Esophagus (tissue), 2 donors: ENCODE results near the gene NBEA. TPM values are rescaled to one million over a fixed set of nuclear protein-coding genes. Genes with fewer than 3 reads are reported as not detected.
A peak's percentile ranks its signal among the peaks of the same experiment; 100 is the strongest.

Experiments
- H3K27ac ChIP-seq, 2 donors: one replicate each; pipeline ENCODE4 v1.5.1; 2013; ENCODE audit warnings: low read depth in 2 of 2, mild to moderate bottlenecking in 2 of 2, inconsistent platforms in 1 of 2, low read length in 1 of 2, moderate library complexity in 1 of 2
- H3K27me3 ChIP-seq, 2 donors: one replicate each; pipeline ENCODE4 v1.6.1; 2013; ENCODE audit warnings: low read length in 2 of 2, control low read depth in 1 of 2, mild to moderate bottlenecking in 1 of 2; ENCODE audit not compliant: insufficient read depth in 2 of 2, control insufficient read depth in 1 of 2
- H3K36me3 ChIP-seq, 2 donors: one replicate each; pipeline ENCODE4 v1.6.1; 2013; ENCODE audit warnings: low read length in 1 of 2; ENCODE audit not compliant: control insufficient read depth in 2 of 2, insufficient read depth in 2 of 2
- H3K4me1 ChIP-seq, 2 donors: one replicate each; pipeline ENCODE4 v1.6.1; 2013; ENCODE audit warnings: low read length in 1 of 2; ENCODE audit not compliant: control insufficient read depth in 2 of 2, insufficient read depth in 2 of 2
- H3K4me3 ChIP-seq, 2 donors: one replicate each; pipeline ENCODE4 v1.5.1; 2013; ENCODE audit warnings: low read length in 2 of 2, mild to moderate bottlenecking in 2 of 2, low read depth in 1 of 2, moderate library complexity in 1 of 2
- H3K9me3 ChIP-seq, 2 donors: one replicate each; pipeline ENCODE4 v1.6.1; 2013; ENCODE audit warnings: mild to moderate bottlenecking in 2 of 2, low read depth in 1 of 2, low read length in 1 of 2, moderate library complexity in 1 of 2; ENCODE audit not compliant: control insufficient read depth in 2 of 2, insufficient read depth in 1 of 2
- WGBS, 2 donors: extraction: QIAGEN DNeasy Blood & Tissue Kit; methylation state at CpG; one replicate each; pipeline ENCODE4 v1.1.7; 2013; 5-methylcytosine and 5-hydroxymethylcytosine counted together
- polyA plus RNA-seq, 2 donors: library from polyadenylated mRNA; stranded (reverse); fragments of 200-250 nt; gene quantifications; one replicate each; pipeline ENCODE4 v1.2.3, GENCODE V29; 2013
- donor health status: healthy with polysubstance abuse.
- donor health status: Bipolar disorder and iron deficiency.

The NBEA gene
- polyA plus RNA-seq, 2 donors, result 0.51 to 1.6 TPM

DNA sequence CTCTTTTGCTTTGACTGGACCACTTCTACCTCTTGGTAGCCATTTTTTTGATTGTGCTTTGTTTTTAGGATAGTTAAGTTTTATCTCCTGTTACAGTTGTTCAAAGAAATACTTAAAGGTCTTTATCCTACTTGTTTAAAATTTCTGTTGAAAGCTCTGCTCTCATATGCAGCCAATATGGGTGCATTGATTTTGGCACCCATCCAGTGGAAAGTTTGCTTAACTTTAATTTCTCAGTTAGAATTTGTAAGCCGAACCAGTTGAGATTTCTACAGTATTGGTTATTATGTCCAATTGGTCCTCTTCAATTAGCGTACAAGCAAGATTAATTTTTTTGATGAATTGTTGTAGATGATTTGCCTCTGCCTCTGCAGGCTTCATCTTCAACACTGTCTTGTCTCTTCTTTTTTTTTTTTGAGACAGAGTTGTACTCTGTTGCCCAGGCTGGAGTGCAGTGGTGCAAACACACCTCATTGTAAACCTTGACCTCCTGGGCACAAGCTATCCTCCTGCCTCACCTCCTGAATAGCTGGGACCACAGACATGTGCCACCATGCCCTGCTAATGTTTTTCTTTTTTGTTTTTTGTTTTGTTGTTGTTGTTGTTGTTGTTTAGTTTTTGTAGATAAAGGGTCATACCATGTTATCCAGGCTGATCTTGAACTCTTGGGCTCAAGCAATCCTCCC, 469.1 kb downstream of the NBEA start:
- Histone ChIP-seq H3K4me3 (no peak overlapping the region), H3K36me3 (no peaks in the 10 kb centered on the region), H3K27ac (no peak overlapping the region), H3K9me3 (no peaks in the 10 kb centered on the region), H3K27me3 (no peaks in the 10 kb centered on the region), H3K4me1 (no peaks in the 10 kb centered on the region)
- WGBS, 2 donors, result 88 to 94% methylated on average over 2 of the region's 2 CpGs

DNA sequence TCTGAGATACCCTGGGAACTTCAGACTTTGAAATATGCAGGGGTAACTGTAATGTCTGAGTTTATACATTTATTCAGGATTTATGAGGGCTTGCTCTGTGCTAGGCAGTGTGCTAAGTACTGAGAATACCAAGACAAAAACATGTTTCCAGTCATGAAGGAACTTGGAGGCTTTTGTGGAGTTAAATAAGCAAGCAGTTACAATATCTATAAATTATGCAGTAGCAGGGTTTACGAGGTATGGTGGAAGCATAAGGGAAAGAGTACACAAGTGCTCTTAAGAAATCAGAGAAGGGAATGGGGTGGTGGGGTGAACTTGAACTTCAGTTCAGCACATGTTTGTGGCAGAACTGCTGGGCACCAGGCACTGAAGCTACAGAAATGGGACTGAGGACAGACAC, 506.4 kb downstream of the NBEA start:
- Histone ChIP-seq H3K27me3 (no peaks in the 10 kb centered on the region), H3K9me3 (no peaks in the 10 kb centered on the region), H3K4me1 (no peaks in the 10 kb centered on the region), H3K4me3 (no peak overlapping the region), H3K27ac (no peak overlapping the region), H3K36me3 (no peaks in the 10 kb centered on the region)
- WGBS, 2 donors, result 67 to 75% methylated on average over 1 of the region's 1 CpG

DNA sequence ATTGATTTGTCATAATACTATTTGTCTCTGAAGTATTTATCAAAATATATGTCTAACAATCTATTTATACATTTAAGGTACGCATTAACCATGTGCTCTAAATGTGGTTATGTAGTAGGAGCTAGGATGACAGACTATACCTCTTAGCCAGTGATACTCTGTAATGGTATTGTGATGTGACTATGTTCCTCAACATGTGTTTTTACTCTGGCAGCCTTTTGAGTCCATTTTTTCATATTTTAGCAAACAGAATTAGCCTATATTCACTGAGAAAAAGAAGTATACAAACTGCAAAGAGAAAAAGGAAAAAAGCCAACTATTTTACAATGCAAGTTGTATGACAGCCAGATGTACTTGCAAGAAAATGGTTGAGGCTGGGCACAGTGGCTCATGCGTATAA, 507.8 kb downstream of the NBEA start:
- H3K27ac ChIP-seq, result no peak overlapping the region
- no peaks in the 10 kb centered on the region for H3K9me3 ChIP-seq
- 89 to 91% methylated on average over 2 of the region's 2 CpGs for WGBS, 2 donors
- no peaks in the 10 kb centered on the region for H3K27me3 ChIP-seq
- no peaks in the 10 kb centered on the region for H3K4me1 ChIP-seq
- H3K4me3 ChIP-seq, result no peak overlapping the region
- H3K36me3 ChIP-seq, result no peaks in the 10 kb centered on the region

DNA sequence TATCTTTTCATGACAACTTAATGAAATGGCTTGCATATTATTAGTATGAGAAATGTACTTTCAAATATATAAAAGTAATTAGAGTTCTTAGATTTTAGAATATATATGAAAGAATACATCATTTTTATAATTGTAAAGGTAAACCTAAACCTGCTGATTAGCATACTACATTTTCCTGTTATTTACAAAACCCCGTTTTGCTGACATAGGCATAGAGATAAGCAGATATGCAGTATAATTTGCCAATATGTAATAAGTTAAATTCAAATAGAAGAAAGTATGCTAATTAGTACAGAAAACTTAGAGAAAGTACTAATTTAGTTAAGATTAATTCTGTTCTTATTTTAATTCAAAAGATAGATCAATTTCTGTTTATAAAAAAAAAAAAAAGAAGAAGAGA, 513.0 kb downstream of the NBEA start:
- no peaks in the 10 kb centered on the region for H3K9me3 ChIP-seq
- no peaks in the 10 kb centered on the region for H3K27me3 ChIP-seq
- H3K27ac ChIP-seq, result no peak overlapping the region
- no peaks in the 10 kb centered on the region for H3K4me1 ChIP-seq
- no peak overlapping the region for H3K4me3 ChIP-seq
- WGBS, 2 donors, result 83% methylated on average over 1 of the region's 1 CpG
- no peaks in the 10 kb centered on the region for H3K36me3 ChIP-seq

DNA sequence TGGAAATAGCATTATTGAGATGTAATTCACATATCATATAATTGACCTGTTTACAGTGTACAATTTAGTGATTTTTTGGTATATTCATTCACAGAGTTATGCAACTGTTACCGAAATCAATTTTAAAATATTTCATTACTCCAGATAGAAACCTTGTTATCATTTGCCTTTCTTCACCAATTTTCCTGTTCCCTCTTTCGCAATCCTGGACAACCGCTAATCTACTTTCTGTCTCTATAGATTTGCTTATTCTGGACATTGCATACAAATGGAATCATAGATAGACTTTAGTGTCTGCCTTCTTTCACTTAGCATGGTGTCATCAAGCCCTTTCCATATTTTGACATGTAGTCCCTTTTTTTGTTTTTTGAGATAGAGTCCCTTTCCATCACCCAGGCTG, 515.2 kb downstream of the NBEA start:
- H3K4me3 ChIP-seq, result no peak overlapping the region
- H3K27ac ChIP-seq, result no peak overlapping the region
- no peaks in the 10 kb centered on the region for H3K27me3 ChIP-seq
- WGBS, 2 donors, result 93 to 97% methylated on average over 3 of the region's 3 CpGs
- no peaks in the 10 kb centered on the region for H3K4me1 ChIP-seq
- no peaks in the 10 kb centered on the region for H3K36me3 ChIP-seq
- no peaks in the 10 kb centered on the region for H3K9me3 ChIP-seq

DNA sequence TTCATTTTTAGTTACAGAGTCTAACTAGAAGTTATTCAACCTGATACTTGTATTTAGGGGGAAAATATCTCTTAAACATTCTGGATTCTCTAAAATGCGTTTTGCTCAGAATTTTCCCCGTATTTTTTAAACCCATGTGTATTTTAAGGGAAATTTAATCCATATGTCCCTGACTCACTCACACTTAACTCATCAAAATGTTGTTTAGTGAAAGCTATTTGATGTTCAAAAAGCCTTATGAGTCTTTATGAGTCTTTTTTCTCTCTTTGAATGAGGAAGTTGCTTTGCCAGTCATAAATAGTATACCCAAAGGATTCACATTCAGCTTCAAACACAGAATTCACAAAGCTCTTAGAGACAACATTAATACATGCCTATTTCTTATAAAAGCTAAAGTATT, 518.0 kb downstream of the NBEA start:
- Histone ChIP-seq H3K4me1 (no peaks in the 10 kb centered on the region), H3K9me3 (no peaks in the 10 kb centered on the region), H3K27ac (no peak overlapping the region), H3K27me3 (no peaks in the 10 kb centered on the region), H3K36me3 (no peaks in the 10 kb centered on the region), H3K4me3 (no peak overlapping the region)
- WGBS, 2 donors, result 89 to 95% methylated on average over 2 of the region's 2 CpGs

DNA sequence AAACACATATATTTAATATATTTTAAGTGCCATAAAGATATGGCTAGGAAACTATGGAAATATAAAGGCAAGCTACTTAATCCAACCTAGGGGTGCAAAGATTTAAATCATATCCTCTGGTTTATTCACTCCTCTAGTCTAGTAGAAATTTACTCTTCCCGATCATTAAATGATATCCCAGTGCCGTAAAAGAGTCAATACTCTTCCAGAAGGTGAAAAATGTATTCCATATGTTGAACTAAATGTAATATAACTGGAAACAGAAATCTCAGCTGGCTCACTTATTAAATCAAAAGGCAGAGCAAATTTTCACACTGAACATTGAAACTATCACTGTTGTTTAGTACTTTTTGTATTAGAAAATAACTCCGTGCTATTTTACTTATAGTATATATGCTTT, 523.3 kb downstream of the NBEA start:
- Histone ChIP-seq H3K4me1 (no peaks in the 10 kb centered on the region), H3K9me3 (no peaks in the 10 kb centered on the region), H3K27me3 (peaks cover 0 to under 1% of the 10 kb centered on the region in 2 donors), H3K27ac (no peak overlapping the region), H3K36me3 (no peaks in the 10 kb centered on the region), H3K4me3 (no peak overlapping the region)
- 94 to 95% methylated on average over 3 of the region's 3 CpGs for WGBS, 2 donors

DNA sequence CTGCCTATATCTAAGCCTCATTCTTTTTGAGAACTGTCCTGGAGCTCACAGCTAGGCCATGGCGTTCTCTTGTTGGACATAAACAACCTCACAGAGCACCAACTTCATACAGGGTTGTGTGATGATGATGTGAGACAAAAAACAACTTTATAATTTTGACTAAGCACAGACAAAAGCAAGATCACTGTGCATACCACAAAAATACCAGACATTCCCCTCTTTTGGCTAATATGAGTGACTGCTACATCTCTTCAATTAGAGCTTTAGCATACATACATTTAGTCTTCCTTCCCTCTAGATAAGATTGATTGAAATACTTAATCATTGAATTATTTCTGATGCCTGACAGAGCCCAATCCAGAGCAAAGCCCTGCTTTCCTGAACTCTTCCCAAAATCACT, 526.1 kb downstream of the NBEA start:
- H3K27me3 ChIP-seq, result peaks cover 0 to 6% of the 10 kb centered on the region in 2 donors
- no peak overlapping the region for H3K4me3 ChIP-seq
- H3K4me1 ChIP-seq, result peaks cover 0 to 3% of the 10 kb centered on the region in 2 donors
- no peak overlapping the region for H3K27ac ChIP-seq
- peaks cover 0 to 2% of the 10 kb centered on the region in 2 donors for H3K9me3 ChIP-seq
- WGBS, 2 donors, result 87 to 88% methylated on average over 1 of the region's 1 CpG
- no peaks in the 10 kb centered on the region for H3K36me3 ChIP-seq

DNA sequence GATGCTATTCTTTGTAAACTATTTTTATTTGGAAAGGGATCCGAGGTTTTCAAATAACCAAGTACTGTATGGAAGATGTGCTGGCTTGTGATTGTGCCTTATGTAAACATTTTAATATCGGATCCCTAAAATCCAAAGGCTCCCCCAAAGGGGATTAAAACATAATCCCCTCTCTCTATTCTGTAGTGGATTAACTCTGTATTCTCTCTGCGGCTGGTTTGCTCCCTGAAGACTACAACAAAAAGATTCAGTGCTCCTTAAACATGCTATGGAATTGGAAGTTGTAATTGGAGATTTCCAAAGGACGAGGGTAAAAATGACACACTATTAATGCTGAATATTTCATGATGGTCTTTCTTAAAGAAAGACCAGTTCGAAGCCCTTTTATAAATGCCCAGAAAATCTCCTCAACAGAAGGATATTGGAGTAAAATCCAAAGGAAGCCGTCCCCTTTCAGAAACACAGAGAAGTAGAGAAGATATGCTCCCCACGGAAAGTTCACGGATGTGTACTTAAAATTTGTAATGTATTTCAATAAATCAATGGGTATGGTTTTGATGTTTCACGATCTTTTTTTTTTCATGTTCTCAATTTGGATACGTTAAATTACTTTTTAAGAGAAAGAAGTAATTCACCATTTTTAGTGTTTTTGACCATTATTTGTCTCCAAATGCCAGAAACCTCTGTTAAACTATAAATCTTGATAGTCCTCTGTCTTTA, 527.9 kb downstream of the NBEA start:
- peak overlapping the region in 1 of 2 donors; percentile 34 for H3K4me3 ChIP-seq
- peaks cover 0 to 4% of the 10 kb centered on the region in 2 donors for H3K4me1 ChIP-seq
- no peaks in the 10 kb centered on the region for H3K36me3 ChIP-seq
- H3K9me3 ChIP-seq, result peaks cover 0 to 3% of the 10 kb centered on the region in 2 donors
- H3K27ac ChIP-seq, result no peak overlapping the region
- peaks cover 0 to 6% of the 10 kb centered on the region in 2 donors for H3K27me3 ChIP-seq
- WGBS, 2 donors, result 48 to 55% methylated on average over 10 of the region's 10 CpGs
